Fibroblast of villous mesenchyme (primary cell): ENCODE measurements around the gene CACNA1G. TPM values are rescaled to one million over a fixed set of nuclear protein-coding genes. Genes with fewer than 3 reads are reported as not detected.

Experiments
- DNase-seq: peaks from one replicate; pipeline ENCODE4 v3.0.0-alpha.2; 2010; ENCODE audit warnings: low read depth
- H3K4me3 ChIP-seq: 2 replicates; pipeline ENCODE4 v1.5.1; 2011; ENCODE audit warnings: low read depth, mild to moderate bottlenecking, low read length
- total RNA-seq: library from RNA; depleted of rRNA; stranded (reverse); fragments of >200 nt; gene quantifications from 2 replicates; pipeline ENCODE4 v1.2.3, GENCODE V29; 2012
- TF ChIP-seq, protein P1 (sequence below): IDR thresholded peaks from 2 replicates; pipeline ENCODE4 v1.5.1; 2012; ENCODE audit warnings: low read depth, mild to moderate bottlenecking, low read length; ENCODE audit not compliant: insufficient read depth

Gene CACNA1G
- total RNA-seq, 1 donor, result 0.43 TPM

DNA sequence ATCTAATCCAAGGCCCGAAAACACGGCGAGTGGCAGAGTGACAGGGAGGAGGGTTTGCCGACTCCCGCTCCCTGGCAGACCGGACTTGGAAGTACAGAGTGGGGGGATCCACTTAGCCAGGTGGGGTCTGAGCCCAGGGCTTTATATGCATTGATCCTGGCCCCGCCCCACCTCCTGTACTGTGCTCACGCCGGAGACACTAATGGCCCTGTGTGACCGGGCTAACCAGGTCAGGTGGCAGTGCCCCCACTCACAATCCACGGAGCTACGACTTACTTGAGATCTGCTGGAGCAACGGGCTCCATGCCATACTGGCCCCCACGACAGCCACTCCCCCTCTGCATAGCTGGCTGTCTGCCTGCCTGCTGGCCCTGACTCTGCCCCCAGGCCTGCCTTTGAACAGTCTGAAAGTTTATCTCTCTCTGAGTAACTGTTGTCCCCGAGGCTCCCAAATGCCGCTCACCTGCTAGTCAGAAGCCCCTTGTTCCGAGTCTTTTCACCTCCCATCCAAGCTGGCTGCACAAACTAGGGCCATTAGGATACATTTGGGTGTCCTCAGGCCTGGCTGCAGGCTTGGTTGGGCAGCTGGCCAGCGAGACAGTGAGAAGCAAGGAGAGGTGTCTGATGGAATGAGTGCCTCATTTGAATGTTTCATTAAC, 28.0 kb downstream of the CACNA1G start:
- TF ChIP-seq, protein P1, sequence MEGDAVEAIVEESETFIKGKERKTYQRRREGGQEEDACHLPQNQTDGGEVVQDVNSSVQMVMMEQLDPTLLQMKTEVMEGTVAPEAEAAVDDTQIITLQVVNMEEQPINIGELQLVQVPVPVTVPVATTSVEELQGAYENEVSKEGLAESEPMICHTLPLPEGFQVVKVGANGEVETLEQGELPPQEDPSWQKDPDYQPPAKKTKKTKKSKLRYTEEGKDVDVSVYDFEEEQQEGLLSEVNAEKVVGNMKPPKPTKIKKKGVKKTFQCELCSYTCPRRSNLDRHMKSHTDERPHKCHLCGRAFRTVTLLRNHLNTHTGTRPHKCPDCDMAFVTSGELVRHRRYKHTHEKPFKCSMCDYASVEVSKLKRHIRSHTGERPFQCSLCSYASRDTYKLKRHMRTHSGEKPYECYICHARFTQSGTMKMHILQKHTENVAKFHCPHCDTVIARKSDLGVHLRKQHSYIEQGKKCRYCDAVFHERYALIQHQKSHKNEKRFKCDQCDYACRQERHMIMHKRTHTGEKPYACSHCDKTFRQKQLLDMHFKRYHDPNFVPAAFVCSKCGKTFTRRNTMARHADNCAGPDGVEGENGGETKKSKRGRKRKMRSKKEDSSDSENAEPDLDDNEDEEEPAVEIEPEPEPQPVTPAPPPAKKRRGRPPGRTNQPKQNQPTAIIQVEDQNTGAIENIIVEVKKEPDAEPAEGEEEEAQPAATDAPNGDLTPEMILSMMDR, result no peak
- DNase-seq, result no peak
- H3K4me3 ChIP-seq, result no peak overlapping the region

DNA sequence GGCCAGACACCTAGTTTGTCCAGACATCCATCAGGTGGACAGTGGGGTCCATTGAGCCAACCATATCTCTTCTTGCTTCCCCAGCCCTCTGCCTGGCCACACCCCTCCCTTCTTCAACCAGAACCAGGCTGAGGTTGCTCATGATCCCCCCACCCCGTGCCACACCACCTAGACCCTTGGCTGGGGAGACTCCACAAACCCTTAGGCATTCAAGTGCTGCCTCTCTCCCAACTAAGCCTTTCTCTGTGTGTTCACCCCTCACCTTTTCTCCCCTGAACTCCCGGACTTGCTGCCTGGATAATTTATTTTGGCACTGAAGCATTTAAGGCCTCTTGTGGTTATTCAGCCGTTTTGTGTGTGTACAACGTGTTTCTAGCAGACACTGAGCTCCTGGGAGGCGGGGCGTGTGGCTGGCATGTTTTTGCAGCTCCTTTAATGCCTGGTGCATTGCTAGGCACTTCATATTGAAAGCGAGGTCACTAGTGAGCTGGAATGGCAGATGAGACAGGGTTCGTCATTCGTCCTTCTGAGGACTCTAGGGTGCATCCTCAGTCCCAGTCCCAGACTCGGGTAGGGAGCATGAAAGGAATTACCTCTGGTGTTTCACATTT, 28.7 kb downstream of the CACNA1G start:
- H3K4me3 ChIP-seq, result no peak overlapping the region
- TF ChIP-seq, protein P1, result no peak
- no peak for DNase-seq

DNA sequence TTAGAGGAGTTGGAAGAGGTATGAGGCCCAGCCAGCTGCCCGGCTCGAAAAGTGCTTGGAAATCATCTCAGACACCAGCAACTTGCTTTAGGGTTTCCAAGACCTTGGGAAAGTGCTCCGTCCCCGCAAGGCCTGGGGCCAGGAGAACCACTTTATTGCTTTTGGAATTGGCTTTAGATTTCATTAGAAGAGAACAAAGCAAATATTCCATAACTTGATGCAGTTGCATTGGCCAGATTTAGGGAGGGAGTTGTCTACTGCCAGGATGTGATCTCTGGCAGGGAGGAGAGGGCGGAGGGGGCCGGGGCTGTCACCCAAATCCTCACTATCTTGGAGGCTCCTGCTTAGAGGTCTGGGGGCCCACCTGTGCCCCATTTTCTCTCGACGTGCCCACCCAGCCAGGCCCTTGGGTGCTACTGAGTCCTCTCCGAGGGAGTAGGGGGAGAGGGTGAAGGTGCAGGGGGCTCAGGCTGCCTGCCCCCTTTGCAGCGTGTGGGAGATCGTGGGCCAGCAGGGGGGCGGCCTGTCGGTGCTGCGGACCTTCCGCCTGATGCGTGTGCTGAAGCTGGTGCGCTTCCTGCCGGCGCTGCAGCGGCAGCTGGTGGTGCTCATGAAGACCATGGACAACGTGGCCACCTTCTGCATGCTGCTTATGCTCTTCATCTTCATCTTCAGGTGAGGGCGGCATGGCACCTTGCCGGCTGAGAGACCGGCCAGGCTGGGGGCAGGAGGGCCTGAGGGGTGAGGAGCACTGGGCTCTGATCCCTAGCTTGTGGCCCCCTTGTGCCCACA, 30.6 kb downstream of the CACNA1G start:
- TF ChIP-seq, protein P1, result no peak
- no peak overlapping the region for H3K4me3 ChIP-seq
- DNase-seq, result no peak

DNA sequence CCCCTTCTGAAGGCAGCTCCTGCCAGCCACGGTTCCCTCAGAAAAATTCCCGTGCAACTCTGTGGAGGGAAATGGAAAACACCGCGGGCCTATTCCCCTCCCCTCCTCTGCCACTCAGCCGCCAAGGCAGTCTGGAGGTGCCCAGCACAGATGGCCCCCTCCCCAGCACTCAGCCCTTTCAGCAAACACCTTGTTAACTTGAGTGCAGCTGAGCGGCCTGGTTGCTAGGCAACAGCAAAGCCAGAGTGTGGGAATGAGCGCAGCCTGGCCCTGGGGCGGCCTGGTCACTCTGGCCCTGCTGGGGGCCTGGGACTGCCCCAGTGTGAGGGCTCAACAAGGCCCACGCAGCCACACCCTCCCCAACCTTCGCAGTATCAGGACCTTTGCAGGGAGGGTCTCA, 32.8 kb downstream of the CACNA1G start:
- H3K4me3 ChIP-seq, result no peak overlapping the region
- TF ChIP-seq, protein P1, result no peak

DNA sequence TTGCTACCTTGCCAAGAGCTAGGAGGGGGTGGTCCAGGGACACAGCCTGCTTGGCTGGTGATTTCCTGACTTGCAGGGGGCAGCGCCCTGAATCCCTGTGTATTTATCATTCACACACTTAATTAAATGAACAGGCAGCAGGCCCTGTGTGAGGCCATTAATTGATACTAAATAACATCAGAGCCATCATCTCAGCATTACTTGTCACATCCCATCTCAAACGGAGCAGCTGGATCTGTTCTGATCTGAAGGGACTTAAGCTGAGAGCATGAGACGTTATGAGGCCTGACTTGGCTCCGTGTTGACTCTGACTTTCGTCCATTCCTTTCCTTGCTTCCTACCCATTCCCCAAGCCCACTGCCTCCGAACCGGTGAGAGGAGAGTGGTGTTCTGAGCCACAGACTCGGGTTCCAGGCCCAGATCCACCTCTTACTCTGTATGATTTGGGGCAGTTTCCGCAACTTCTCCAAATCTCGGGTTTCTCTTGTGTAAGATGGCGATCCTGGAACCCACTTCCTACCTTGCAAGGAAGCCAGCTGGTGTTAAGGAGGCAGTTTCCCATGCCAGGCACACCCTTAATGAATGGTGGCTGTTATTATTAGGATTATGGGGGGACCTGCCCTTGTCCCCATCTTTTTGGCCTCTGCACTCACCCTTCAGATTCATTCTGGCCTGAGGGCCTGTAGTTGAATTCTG, 33.8 kb downstream of the CACNA1G start:
- TF ChIP-seq, protein P1, result no peak
- DNase-seq, result no peak
- H3K4me3 ChIP-seq, result no peak overlapping the region

More for the DNA sequence above, 32.8 kb downstream of the CACNA1G start:
- DNase-seq, result no peak

DNA sequence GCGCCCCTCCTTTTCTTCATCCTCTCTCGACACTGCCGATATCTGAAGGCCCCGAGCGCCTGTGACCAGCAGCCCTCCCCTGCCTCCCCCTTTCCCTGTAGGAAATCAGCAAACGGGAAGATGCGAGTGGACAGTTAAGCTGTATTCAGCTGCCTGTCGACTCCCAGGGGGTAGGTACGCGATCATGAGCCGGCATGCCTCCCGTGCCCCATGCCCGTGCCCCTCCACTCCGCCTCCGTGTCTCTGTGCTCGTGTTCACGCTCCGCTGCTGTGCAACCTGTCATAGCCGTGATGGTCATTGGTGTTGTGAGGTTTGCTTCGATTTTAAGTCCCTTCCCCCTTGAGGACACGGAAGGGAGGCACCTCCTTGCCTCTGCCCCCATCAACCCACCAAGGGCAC, 34.4 kb downstream of the CACNA1G start:
- DNase-seq, result no peak
- no peak overlapping the region for H3K4me3 ChIP-seq
- TF ChIP-seq, protein P1, result no peak
